Jurkat, Clone E6-1 (cell line): ENCODE measurements around the gene SERPINA3.

Source experiments
- DNase-seq: peaks from one replicate; pipeline ENCODE4 v3.0.0-alpha.2; 2011; ENCODE audit warnings: low read depth, low spot score
- H3K4me3 ChIP-seq: 2 replicates; pipeline ENCODE4 v1.5.1; 2011; ENCODE audit warnings: mild to moderate bottlenecking, low read length, control low read depth, moderate library complexity

SERPINA3 gene

DNA sequence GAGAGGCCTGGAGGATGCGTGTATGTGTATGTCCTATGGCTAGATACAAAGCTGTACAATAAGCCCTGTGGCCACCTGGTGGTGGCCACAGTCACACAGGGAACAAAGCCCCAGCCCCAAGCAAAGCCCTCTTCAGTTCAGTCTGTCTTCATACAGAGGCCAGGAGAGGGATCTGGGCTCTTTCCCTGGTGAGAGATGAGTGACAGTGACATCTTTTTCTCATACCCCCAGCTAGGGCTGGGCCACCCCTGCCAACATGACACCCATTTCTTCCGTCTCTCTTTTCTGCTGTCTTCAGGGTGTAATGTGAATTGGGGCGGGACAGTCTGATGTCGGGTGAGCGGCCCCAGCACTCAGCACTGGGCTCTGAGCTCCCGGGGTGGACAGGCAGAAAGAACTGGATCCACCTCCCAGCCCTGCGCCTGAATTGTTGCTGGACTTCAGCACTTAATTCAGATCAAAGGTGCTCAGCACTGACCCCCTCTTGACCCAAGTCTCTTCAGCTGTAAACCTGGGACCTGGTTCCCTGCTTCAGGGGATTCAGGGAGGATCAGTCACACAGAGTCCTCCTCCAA, 59.8 kb downstream of the SERPINA3 start:
- H3K4me3 ChIP-seq, result no peak overlapping the region
- no peak for DNase-seq

DNA sequence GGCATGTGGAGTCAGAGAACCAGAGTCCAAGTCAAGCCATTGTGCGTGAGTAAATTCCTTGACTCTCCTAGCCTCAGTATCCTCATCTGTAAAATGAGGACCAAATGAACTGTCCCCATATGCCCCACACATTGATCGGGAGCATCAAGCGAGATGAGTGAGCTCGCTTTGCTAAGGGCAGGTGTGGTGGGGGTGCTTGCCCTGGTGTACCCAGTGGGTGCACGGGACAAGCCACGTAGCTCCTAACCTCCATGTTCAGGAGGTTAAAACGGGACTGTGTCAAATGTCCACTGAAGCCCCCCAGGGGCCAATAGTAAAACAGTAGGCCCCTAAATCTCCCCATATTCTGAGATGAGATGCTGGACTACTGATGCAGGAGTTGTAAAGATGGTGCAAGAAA, 60.9 kb downstream of the SERPINA3 start:
- no peak for DNase-seq

More for the DNA sequence above, 60.9 kb downstream of the SERPINA3 start:
- H3K4me3 ChIP-seq, result no peak overlapping the region
